Measurements from ENCODE around the gene ZG16B. TPM values are rescaled to one million over a fixed set of nuclear protein-coding genes. Genes with fewer than 3 reads are reported as not detected.
A peak's percentile ranks its signal among the peaks of the same experiment; 100 is the strongest.

ZG16B gene
- total and polyA plus RNA-seq, 2 of the 8 experiments (the other 6 are each of a cell fraction or from before 2014, with no cell fraction given): 0.11 TPM; not detected in 1

- Histone ChIP-seq H3K23me2 (ENCODE audit: low read depth, low read length) (no peaks in the 10 kb centered on the region), H4K8ac (ENCODE audit: extremely low read depth, insufficient read depth, low read length) (peak overlapping the region; percentile 25), H3K18ac (ENCODE audit: extremely low read depth, low read length) (no peak overlapping the region), H2BK15ac (ENCODE audit: low read length) (no peak overlapping the region), H2BK12ac (ENCODE audit: low read depth, low read length) (no peak overlapping the region), H3K23ac (ENCODE audit: insufficient read length) (no peak overlapping the region), H3K4me3 (ENCODE audit: extremely low read depth in 1 of 4, insufficient read depth in 2 of 4, low read depth in 3 of 4, low read length in 4 of 4) (no peak overlapping the region), H2BK20ac (ENCODE audit: low read length) (no peak overlapping the region), H3K9ac (replicated peaks in 1 of 4; ENCODE audit: extremely low read depth in 1 of 4, low read depth in 3 of 4, low read length in 3 of 4) (no peak overlapping the region), H3K27ac (ENCODE audit: low read depth, low read length) (no peak overlapping the region), H2BK5ac (ENCODE audit: low read depth, low read length) (no peak overlapping the region), H2AK5ac (ENCODE audit: low read depth, low read length) (no peak overlapping the region), H4K5ac (ENCODE audit: insufficient read length, low read depth, low read length) (no peak overlapping the region), H3K79me2 (ENCODE audit: control insufficient read depth in 1 of 2, insufficient read depth in 2 of 2, low read length in 2 of 2) (no peaks in the 10 kb centered on the region), H2BK120ac (replicated peaks; ENCODE audit: low read depth, low read length) (no peak overlapping the region), H3K36me3 (ENCODE audit: control insufficient read depth in 2 of 4, insufficient read depth in 4 of 4, low read length in 3 of 4) (no peaks in the 10 kb centered on the region), H2AFZ (ENCODE audit: low read length) (no peak overlapping the region), H3K4me1 (replicated peaks in 1 of 4; ENCODE audit: control insufficient read depth in 3 of 4, insufficient read depth in 4 of 4, low read length in 3 of 4) (no peaks in the 10 kb centered on the region), H3K9me3 (ENCODE audit: insufficient read depth in 2 of 2, low read depth in 1 of 2, low read length in 1 of 2) (peaks cover under 1 to 1% of the 10 kb centered on the region in 2 experiments; a peak in 2 of 4 replicates), H3K4me2 (ENCODE audit: insufficient read depth in 1 of 2, low read depth in 2 of 2, low read length in 2 of 2) (no peak overlapping the region), H4K20me1 (replicated peaks in 1 of 2; ENCODE audit: control insufficient read depth in 1 of 2, insufficient read depth in 2 of 2, low read length in 2 of 2) (no peaks in the 10 kb centered on the region), H3K27me3 (replicated peaks in 1 of 4; ENCODE audit: control insufficient read depth in 3 of 4, extremely low read depth in 1 of 4, insufficient read depth in 3 of 4, low read length in 3 of 4) (no peaks in the 10 kb centered on the region), H3K79me1 (ENCODE audit: low read depth, low read length) (no peaks in the 10 kb centered on the region), H3K56ac (replicated peaks; ENCODE audit: insufficient read length, low read depth, low read length) (no peak overlapping the region), H3K4ac (replicated peaks; ENCODE audit: insufficient read length, low read depth, low read length) (no peak overlapping the region), H4K91ac (replicated peaks; ENCODE audit: insufficient read length, low read length) (no peak overlapping the region), H3K14ac (ENCODE audit: insufficient read length) (no peak overlapping the region)
- no peak for TF ChIP-seq SP4 (IDR thresholded peaks at IDR 0.05; ENCODE audit: low read length)
- no peak for TF ChIP-seq EGR1 (IDR thresholded peaks at IDR 0.05; ENCODE audit: borderline replicate concordance, low read depth, low read length)
- TF ChIP-seq ZNF274 (IDR thresholded peaks at IDR 0.05; ENCODE audit: borderline replicate concordance, extremely low read depth, low read length): no peak
- no peak for TF ChIP-seq EP300 (IDR thresholded peaks at IDR 0.05; ENCODE audit: borderline replicate concordance in 1 of 2, low read depth in 2 of 2, low read length in 2 of 2)
- TF ChIP-seq PHF8 (conservative IDR thresholded peaks at IDR 0.05; ENCODE audit: low read depth, low read length): no peak
- no peak for TF ChIP-seq CTCF (IDR thresholded peaks at IDR 0.05; ENCODE audit: control extremely low read depth in 1 of 3, insufficient read depth in 1 of 3, low read depth in 1 of 3, low read length in 3 of 3)
- no peak for TF ChIP-seq BRCA1 (IDR thresholded peaks at IDR 0.05; ENCODE audit: low read depth, low read length)
- TF ChIP-seq CREB1 (IDR thresholded peaks at IDR 0.05): no peak
- no peak for TF ChIP-seq ASH2L (IDR thresholded peaks at IDR 0.05; ENCODE audit: low read length)
- no peak for TF ChIP-seq CTBP2 (IDR thresholded peaks at IDR 0.05; ENCODE audit: borderline replicate concordance, insufficient read depth, insufficient read length, low read length)
- TF ChIP-seq NRF1 (IDR thresholded peaks at IDR 0.05; ENCODE audit: low read depth, low read length): no peak
- no peak for TF ChIP-seq CHD1 (IDR thresholded peaks at IDR 0.05; ENCODE audit: low read depth, low read length)
- DNase-seq (ENCODE audit: low read depth in 1 of 2, low spot score in 2 of 2): no peak
- WGBS, 2 experiments (ENCODE audit: extremely low coverage in 1 of 2, insufficient coverage in 1 of 2, insufficient read length in 1 of 2, insufficient replicate concordance in 2 of 2, low coverage in 1 of 2, low lambda C conversion rate in 2 of 2, missing lambda C conversion rate in 1 of 2): 98% methylated on average over 6 of the region's 39 CpGs; no CpG with 5 or more reads in 1 of the 2 experiments
- FAIRE-seq: no peak
- CTCF ChIA-PET (ENCODE audit: partially characterized antibody): interaction anchor here (1.3 to 2.1 kb wide), 6 partner anchors 13 to 70 kb away, joined by 5 to 12 read pairs (median 6); no protein-coding TSS in a partner anchor
- POLR2A ChIA-PET (ENCODE audit: partially characterized antibody): no interaction called here
These were observed 31.3 kb upstream of the ZG16B start for GRCh38 chr16:2798723-2799204.

Measured in H1 (cell line).